Activated naive CD4-positive, alpha-beta T cell treated with anti-CD3 and anti-CD28 coated beads for 36 hours (primary cell): Measurements from ENCODE around the gene UBE4A. TPM values are rescaled to one million over a fixed set of nuclear protein-coding genes. Genes with fewer than 3 reads are reported as not detected.
A peak's percentile ranks its signal among the peaks of the same experiment; 100 is the strongest.

Source experiments
- CTCF ChIA-PET: fragments of 350-600 bp; sonication (Branson Sonifier 250); formaldehyde crosslinking; loops from one replicate; lab custom pipeline; 2021; ENCODE audit warnings: antibody characterized with exemption; lab: Charles Lee
- DNase-seq: peaks from one replicate; pipeline ENCODE4 v3.0.0-alpha.2; 2020
- H3K27ac Mint-ChIP-seq: one replicate; pipeline ENCODE4 v1.8.0; 2021; ENCODE audit warnings: mild to moderate bottlenecking, mixed read lengths
- H3K27me3 Mint-ChIP-seq: one replicate; pipeline ENCODE4 v1.8.0; 2021; ENCODE audit warnings: low read depth, mixed read lengths
- H3K36me3 Mint-ChIP-seq: one replicate; pipeline ENCODE4 v1.8.0; 2021; ENCODE audit warnings: low read depth, mixed read lengths
- H3K4me1 Mint-ChIP-seq: one replicate; pipeline ENCODE4 v1.8.0; 2021; ENCODE audit warnings: low read depth, mixed read lengths
- H3K4me3 Mint-ChIP-seq: one replicate; pipeline ENCODE4 v1.8.0; 2021; ENCODE audit warnings: mild to moderate bottlenecking, moderate library complexity, mixed read lengths
- H3K9me3 Mint-ChIP-seq: one replicate; pipeline ENCODE4 v1.8.0; 2021; ENCODE audit warnings: mixed read lengths
- intact Hi-C: fragments of 100-400 bp; cut with micrococcal nuclease; formaldehyde crosslinking; loops from one replicate; pipeline ENCODE4 v1.15.1; 2023
- total RNA-seq, 2 experiments: library from RNA; stranded (reverse); gene quantifications; one replicate each; pipeline ENCODE4 v1.2.3, GENCODE V29; 2021

Gene UBE4A
- total RNA-seq, 2 experiments from 2014 or later: 35.3 to 35.7 TPM

GRCh38 chr11:118434553-118435289 is 75.3 kb downstream of the UBE4A start:
- Mint-ChIP-seq H3K36me3 (peaks cover 5% of the 10 kb centered on the region), H3K27me3 (no peaks in the 10 kb centered on the region), H3K4me3 (peak overlapping the region; percentile 90), H3K27ac (peak overlapping the region; percentile 91), H3K9me3 (no peaks in the 10 kb centered on the region), H3K4me1 (peaks cover 15% of the 10 kb centered on the region)
- CTCF ChIA-PET: interaction anchor here (1.0 to 2.2 kb wide), 6 partner anchors 52 to 236 kb away, joined by 3 to 9 read pairs (median 4); no protein-coding TSS in a partner anchor
- DNase-seq: peak; percentile 69
- intact Hi-C loops: loop anchor here (1.0 to 10.0 kb wide), 6 partner anchors 9 to 493 kb away; partner anchors contain the start of gene BCL9L

- Mint-ChIP-seq H3K36me3 (peaks cover 9% of the 10 kb centered on the region), H3K27me3 (no peaks in the 10 kb centered on the region), H3K9me3 (no peaks in the 10 kb centered on the region), H3K4me1 (peaks cover 21% of the 10 kb centered on the region), H3K27ac (peak overlapping the region; percentile 91), H3K4me3 (peak overlapping the region; percentile 90)
- DNase-seq: peak; percentile 69
- intact Hi-C loops: loop anchor here (5.0 to 10.0 kb wide), 4 partner anchors 193 to 492 kb away; partner anchors contain the start of gene BCL9L
- CTCF ChIA-PET: interaction anchor here (0.5 to 2.2 kb wide), 7 partner anchors 22 to 237 kb away, joined by 3 to 9 read pairs (median 4); no protein-coding TSS in a partner anchor
Measured at GRCh38 chr11:118435290-118435892, 76.0 kb downstream of the UBE4A start.

GRCh38 chr11:118435893-118436624 is 76.7 kb downstream of the UBE4A start, which contains the start of gene KMT2A:
Gene KMT2A, plus strand, starts transcription at chr11:118436492. Its CDS starts 21 bp downstream, at chr11:118436513.
- Mint-ChIP-seq H3K27ac (peak within 1 kb of the TSS; percentile 98), H3K9me3 (no peaks in the 10 kb centered on the region), H3K4me1 (peaks cover 28% of the 10 kb centered on the region), H3K4me3 (peak within 1 kb of the TSS; percentile 90), H3K36me3 (peaks cover 13% of the 10 kb centered on the region), H3K27me3 (no peaks in the 10 kb centered on the region)
- intact Hi-C loops: loop anchor here (1.0 to 10.0 kb wide), 9 partner anchors 35 to 621 kb away; partner anchors contain the start of genes ATP5MG, BCL9L and UBE4A
- CTCF ChIA-PET: interaction anchor here (0.5 to 2.2 kb wide), 7 partner anchors 22 to 238 kb away, joined by 3 to 9 read pairs (median 4); no protein-coding TSS in a partner anchor
- DNase-seq: peak; percentile 95

GRCh38 chr11:118436639-118437207 is 77.3 kb downstream of the UBE4A start:
- Mint-ChIP-seq H3K4me3 (peak overlapping the region; percentile 88), H3K36me3 (peaks cover 14% of the 10 kb centered on the region), H3K27me3 (no peaks in the 10 kb centered on the region), H3K9me3 (no peaks in the 10 kb centered on the region), H3K4me1 (peaks cover 35% of the 10 kb centered on the region), H3K27ac (peak overlapping the region; percentile 98)
- intact Hi-C loops: loop anchor here (1.0 to 10.0 kb wide), 11 partner anchors 35 to 622 kb away; partner anchors contain the start of genes ATP5MG, BCL9L, CD3D and UBE4A
- peak; percentile 55 for DNase-seq
- CTCF ChIA-PET: no interaction called here

- intact Hi-C loops: loop anchor here (1.0 to 10.0 kb wide), 11 partner anchors 25 to 623 kb away; partner anchors contain the start of genes BCL9L, CD3D and CD3E
- H3K4me3 Mint-ChIP-seq: peak overlapping the region; percentile 88
- H3K4me1 Mint-ChIP-seq: peaks cover 42% of the 10 kb centered on the region
- H3K9me3 Mint-ChIP-seq: no peaks in the 10 kb centered on the region
- H3K27me3 Mint-ChIP-seq: no peaks in the 10 kb centered on the region
- peaks cover 14% of the 10 kb centered on the region for H3K36me3 Mint-ChIP-seq
- peak; percentile 74 for DNase-seq
- CTCF ChIA-PET: no interaction called here
- H3K27ac Mint-ChIP-seq: peak overlapping the region; percentile 98
Measured at GRCh38 chr11:118437208-118438125, 78.1 kb downstream of the UBE4A start.

DNA sequence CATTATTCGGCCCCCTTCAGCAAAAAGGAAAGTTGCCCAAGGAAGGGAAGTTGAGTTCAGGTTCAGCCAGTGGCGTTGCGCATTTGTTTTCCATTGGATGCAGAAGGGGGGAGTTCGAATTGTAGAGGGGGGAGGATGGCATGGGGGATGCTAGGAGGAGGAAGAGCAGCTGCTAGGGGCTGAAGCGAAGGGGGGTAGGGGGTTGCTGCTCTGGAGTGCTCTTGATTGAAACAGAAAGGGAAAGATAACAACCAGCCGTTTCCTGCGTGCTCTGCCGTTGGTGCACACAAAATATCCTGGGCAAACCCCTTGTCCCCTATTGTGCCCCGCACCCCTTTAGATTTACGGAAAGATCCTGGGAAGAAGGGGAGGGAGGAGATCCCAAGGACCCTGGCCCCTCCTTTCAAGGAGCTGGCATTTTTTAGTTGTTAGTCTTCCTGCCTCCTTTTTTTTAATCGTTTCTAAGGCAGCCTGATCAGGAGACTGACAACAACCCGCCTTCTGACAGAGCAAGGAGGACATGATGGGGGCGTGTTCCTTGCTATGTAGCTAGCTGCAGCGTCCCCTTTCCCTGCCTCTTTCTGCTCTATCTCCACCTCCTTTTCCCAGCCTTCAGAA is 79.0 kb downstream of the UBE4A start:
- CTCF ChIA-PET: interaction anchor here (0.7 to 1.6 kb wide), 2 partner anchors 10 to 97 kb away, joined by 5 to 6 read pairs; no protein-coding TSS in a partner anchor
- intact Hi-C loops: loop anchor here (1.0 to 10.0 kb wide), 7 partner anchors 24 to 489 kb away; partner anchors contain the start of genes BCL9L and CD3E
- peaks cover 14% of the 10 kb centered on the region for H3K36me3 Mint-ChIP-seq

GRCh38 chr11:118439646-118440045 is 80.2 kb downstream of the UBE4A start:
- Mint-ChIP-seq H3K4me3 (peak overlapping the region; percentile 88), H3K4me1 (peaks cover 60% of the 10 kb centered on the region), H3K27me3 (no peaks in the 10 kb centered on the region), H3K36me3 (peaks cover 16% of the 10 kb centered on the region), H3K27ac (peak overlapping the region; percentile 98), H3K9me3 (no peaks in the 10 kb centered on the region)
- DNase-seq: no peak
- CTCF ChIA-PET: interaction anchor here (0.5 to 1.6 kb wide), 3 partner anchors 9 to 47 kb away, joined by 3 to 6 read pairs (median 4); no protein-coding TSS in a partner anchor
- intact Hi-C loops: loop anchor here (1.0 to 10.0 kb wide), 8 partner anchors 9 to 488 kb away; partner anchors contain the start of genes BCL9L, CD3E and IL10RA

More for the DNA sequence above, 79.0 kb downstream of the UBE4A start:
- peak overlapping the region; percentile 88 for H3K4me3 Mint-ChIP-seq
- no peaks in the 10 kb centered on the region for H3K27me3 Mint-ChIP-seq
- no peaks in the 10 kb centered on the region for H3K9me3 Mint-ChIP-seq
- H3K4me1 Mint-ChIP-seq: peaks cover 52% of the 10 kb centered on the region
- peak overlapping the region; percentile 98 for H3K27ac Mint-ChIP-seq
- peak; percentile 71 for DNase-seq

DNA sequence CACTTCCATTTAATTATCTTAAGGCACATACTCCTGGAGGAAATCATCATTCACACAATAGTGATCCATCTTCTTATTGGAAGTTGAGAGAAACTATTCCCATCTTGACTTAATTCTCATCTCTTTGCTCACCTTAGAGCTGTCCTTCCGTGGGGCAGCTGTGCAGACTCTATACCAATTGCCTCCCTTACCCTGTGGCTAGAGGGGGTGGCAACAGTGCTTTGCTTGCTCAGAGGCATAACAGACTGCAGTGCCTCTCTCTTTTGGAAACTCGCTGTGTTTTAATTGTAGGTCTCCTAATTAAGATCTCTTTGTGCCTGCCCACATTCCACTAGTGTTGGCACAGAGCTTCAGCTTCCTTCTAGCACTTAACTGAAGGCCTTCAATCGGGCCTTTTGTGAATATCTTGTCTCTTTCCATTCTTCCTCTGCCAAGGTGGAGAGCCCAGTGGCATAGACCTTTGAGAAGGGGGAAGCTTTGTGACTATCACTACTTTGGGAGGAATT is 82.4 kb downstream of the UBE4A start:
- Mint-ChIP-seq H3K4me3 (no peak overlapping the region), H3K36me3 (peaks cover 23% of the 10 kb centered on the region), H3K27me3 (no peaks in the 10 kb centered on the region), H3K9me3 (no peaks in the 10 kb centered on the region), H3K27ac (no peak overlapping the region), H3K4me1 (peaks cover 79% of the 10 kb centered on the region)
- intact Hi-C loops: loop anchor here (5.0 kb wide), 1 partner anchor 455 kb away; the partner anchor contains the start of gene IL10RA
- CTCF ChIA-PET: interaction anchor here (1.2 kb wide), 1 partner anchor 18 kb away, joined by 3 read pairs; no protein-coding TSS in a partner anchor
- no peak for DNase-seq

- peaks cover 84% of the 10 kb centered on the region for H3K4me1 Mint-ChIP-seq
Measured at GRCh38 chr11:118442301-118442700, 82.9 kb downstream of the UBE4A start.

More at GRCh38 chr11:118442301-118442700, 82.9 kb downstream of the UBE4A start:
- no peak overlapping the region for H3K4me3 Mint-ChIP-seq
- H3K9me3 Mint-ChIP-seq: no peaks in the 10 kb centered on the region
- no peaks in the 10 kb centered on the region for H3K27me3 Mint-ChIP-seq
- intact Hi-C loops: loop anchor here (5.0 kb wide), 1 partner anchor 455 kb away; the partner anchor contains the start of gene IL10RA
- CTCF ChIA-PET: interaction anchor here (0.5 to 1.2 kb wide), 2 partner anchors 18 to 67 kb away, joined by 3 read pairs; no protein-coding TSS in a partner anchor
- H3K36me3 Mint-ChIP-seq: peaks cover 23% of the 10 kb centered on the region
- H3K27ac Mint-ChIP-seq: no peak overlapping the region
- DNase-seq: no peak
